H1 (cell line): ENCODE results near the gene CDH22. TPM values are rescaled to one million over a fixed set of nuclear protein-coding genes. Genes with fewer than 3 reads are reported as not detected.

Source experiments
- CTCF ChIA-PET: fragments of 300-600 bp; sonication (Branson Sonifier 250); formaldehyde crosslinking; loops from one replicate; lab custom pipeline; 2021; ENCODE audit not compliant: partially characterized antibody; lab: Charles Lee
- POLR2A ChIA-PET: fragments of 300-600 bp; sonication (Branson Sonifier 250); formaldehyde crosslinking; loops from one replicate; lab custom pipeline; 2021; ENCODE audit warnings: inconsistent platforms; ENCODE audit not compliant: partially characterized antibody; lab: Charles Lee
- DNase-seq, 2 experiments: peaks; one replicate each; pipeline versions ENCODE4 v3.0.0 to v3.0.0-alpha.2; 2010 to 2022; ENCODE audit warnings: low spot score in 2 of 2, low read depth in 1 of 2, mixed read lengths in 1 of 2
- FAIRE-seq: peaks from 2 replicates; lab custom pipeline; 2011; peaks lifted over from hg19 to GRCh38; lab: Jason Lieb, UNC
- H2AFZ ChIP-seq: 2 replicates; pipeline ENCODE4 v1.8.1; 2012; ENCODE audit warnings: low read length, inconsistent platforms
- H2AK5ac ChIP-seq: 2 replicates; pipeline ENCODE4 v1.6.1; 2013; ENCODE audit warnings: low read depth, low read length
- H2BK120ac ChIP-seq: replicated peaks from 2 replicates; pipeline ENCODE3; 2013; ENCODE audit warnings: low read depth, low read length, inconsistent platforms
- H2BK12ac ChIP-seq: 2 replicates; pipeline ENCODE4 v1.6.1; 2013; ENCODE audit warnings: low read depth, low read length
- H2BK15ac ChIP-seq: 2 replicates; pipeline ENCODE4 v1.6.1; 2013; ENCODE audit warnings: low read length
- H2BK20ac ChIP-seq: 2 replicates; pipeline ENCODE4 v1.6.1; 2013; ENCODE audit warnings: low read length
- H2BK5ac ChIP-seq: 2 replicates; pipeline ENCODE4 v1.6.1; 2013; ENCODE audit warnings: low read depth, low read length
- H3K14ac ChIP-seq: 2 replicates; pipeline ENCODE4 v1.6.1; 2013; ENCODE audit warnings: inconsistent platforms; ENCODE audit not compliant: insufficient read length
- H3K18ac ChIP-seq: 2 replicates; pipeline ENCODE4 v1.6.1; 2013; ENCODE audit warnings: low read length; ENCODE audit errors: extremely low read depth
- H3K23ac ChIP-seq: 2 replicates; pipeline ENCODE4 v1.6.1; 2013; ENCODE audit warnings: inconsistent platforms; ENCODE audit not compliant: insufficient read length
- H3K23me2 ChIP-seq: 2 replicates; pipeline ENCODE4 v1.6.1; 2013; ENCODE audit warnings: low read depth, low read length
- H3K27ac ChIP-seq: 2 replicates; pipeline ENCODE4 v1.6.1; 2011; ENCODE audit warnings: low read depth, low read length, inconsistent platforms
- H3K27me3 ChIP-seq, 4 experiments: replicated peaks in 1 of 4; 1 replicate in 1 of 4; 2 replicates in 3 of 4; pipeline versions ENCODE4 v1.6.1 to v1.8.1; 2011 to 2013; ENCODE audit warnings: low read length in 3 of 4, mild to moderate bottlenecking in 3 of 4, inconsistent platforms in 2 of 4, mixed read lengths in 2 of 4, moderate library complexity in 1 of 4; ENCODE audit not compliant: control insufficient read depth in 3 of 4, insufficient read depth in 3 of 4; ENCODE audit errors: extremely low read depth in 1 of 4
- H3K36me3 ChIP-seq, 4 experiments: 2 replicates each; pipeline versions ENCODE4 v1.6.1 to v1.8.1; 2011 to 2013; ENCODE audit warnings: mild to moderate bottlenecking in 4 of 4, low read length in 3 of 4, moderate library complexity in 2 of 4, control low read depth in 1 of 4, inconsistent platforms in 1 of 4; ENCODE audit not compliant: insufficient read depth in 4 of 4, control insufficient read depth in 2 of 4
- H3K4ac ChIP-seq: replicated peaks from 2 replicates; pipeline ENCODE3; 2013; ENCODE audit warnings: low read length, low read depth, mixed read lengths, inconsistent platforms; ENCODE audit not compliant: insufficient read length
- H3K4me1 ChIP-seq, 4 experiments: replicated peaks in 1 of 4; 1 replicate in 1 of 4; 2 replicates in 3 of 4; pipeline versions ENCODE4 v1.6.1 to v1.8.1; 2011 to 2013; ENCODE audit warnings: low read length in 3 of 4, inconsistent platforms in 2 of 4, mixed read lengths in 1 of 4; ENCODE audit not compliant: insufficient read depth in 4 of 4, control insufficient read depth in 3 of 4
- H3K4me2 ChIP-seq, 2 experiments: 2 replicates each; pipeline versions ENCODE4 v1.6.1 to v1.8.1; 2011 to 2013; ENCODE audit warnings: low read depth in 2 of 2, low read length in 2 of 2, control low read depth in 1 of 2, inconsistent platforms in 1 of 2, mild to moderate bottlenecking in 1 of 2; ENCODE audit not compliant: insufficient read depth in 1 of 2
- H3K4me3 ChIP-seq, 4 experiments: fragments of 200-600, 300-600 bp in 1 of 4; sonication (generic), shearing (Covaris generic), sonication (Bioruptor Twin) in 1 of 4; 2 replicates each; pipeline versions ENCODE4 v1.5.1 to v1.8.1; 2011 to 2016; ENCODE audit warnings: low read length in 4 of 4, low read depth in 3 of 4, control low read depth in 2 of 4, inconsistent platforms in 2 of 4, mild to moderate bottlenecking in 2 of 4, mixed read lengths in 1 of 4, moderate library complexity in 1 of 4; ENCODE audit not compliant: insufficient read depth in 2 of 4; ENCODE audit errors: extremely low read depth in 1 of 4
- H3K56ac ChIP-seq: replicated peaks from 2 replicates; pipeline ENCODE3; 2013; ENCODE audit warnings: low read depth, mild to moderate bottlenecking, mixed read lengths, low read length, inconsistent platforms; ENCODE audit not compliant: insufficient read length
- H3K79me1 ChIP-seq: 2 replicates; pipeline ENCODE4 v1.6.1; 2013; ENCODE audit warnings: low read depth, low read length, control low read depth
- H3K79me2 ChIP-seq, 2 experiments: 2 replicates each; pipeline versions ENCODE4 v1.6.1 to v1.8.1; 2012 to 2013; ENCODE audit warnings: low read length in 2 of 2, mild to moderate bottlenecking in 2 of 2, inconsistent platforms in 1 of 2; ENCODE audit not compliant: insufficient read depth in 2 of 2, control insufficient read depth in 1 of 2
- H3K9ac ChIP-seq, 4 experiments: replicated peaks in 1 of 4; 1 replicate in 1 of 4; 2 replicates in 3 of 4; pipeline versions ENCODE4 v1.6.1 to v1.8.1; 2011 to 2013; ENCODE audit warnings: low read depth in 3 of 4, low read length in 3 of 4, control low read depth in 2 of 4, mild to moderate bottlenecking in 2 of 4, moderate library complexity in 2 of 4, inconsistent platforms in 1 of 4; ENCODE audit errors: extremely low read depth in 1 of 4
- H3K9me3 ChIP-seq, 2 experiments: 2 replicates each; pipeline versions ENCODE4 v1.6.1 to v1.8.1; 2012 to 2013; ENCODE audit warnings: mild to moderate bottlenecking in 2 of 2, moderate library complexity in 2 of 2, control low read depth in 1 of 2, inconsistent platforms in 1 of 2, low read depth in 1 of 2, low read length in 1 of 2, mixed read lengths in 1 of 2; ENCODE audit not compliant: insufficient read depth in 2 of 2
- H4K20me1 ChIP-seq, 2 experiments: replicated peaks in 1 of 2; 2 replicates each; pipeline versions ENCODE3 to v1.8.1; 2011 to 2013; ENCODE audit warnings: inconsistent platforms in 2 of 2, low read length in 2 of 2, mild to moderate bottlenecking in 1 of 2; ENCODE audit not compliant: insufficient read depth in 2 of 2, control insufficient read depth in 1 of 2
- H4K5ac ChIP-seq: 2 replicates; pipeline ENCODE4 v1.6.1; 2013; ENCODE audit warnings: low read length, low read depth, mixed read lengths, inconsistent platforms; ENCODE audit not compliant: insufficient read length
- H4K8ac ChIP-seq: 2 replicates; pipeline ENCODE4 v1.8.0; 2013; ENCODE audit warnings: mild to moderate bottlenecking, moderate library complexity, low read length, inconsistent platforms; ENCODE audit not compliant: insufficient read depth; ENCODE audit errors: extremely low read depth
- H4K91ac ChIP-seq: replicated peaks from 2 replicates; pipeline ENCODE3; 2013; ENCODE audit warnings: low read length, mixed read lengths, inconsistent platforms; ENCODE audit not compliant: insufficient read length
- EGR1 ChIP-seq: IDR thresholded peaks from 2 replicates; pipeline ENCODE4 v1.6.1; 2011; ENCODE audit warnings: low read depth, low read length, borderline replicate concordance
- GTF2F1 ChIP-seq: IDR thresholded peaks from 2 replicates; pipeline ENCODE4 v1.6.1; 2012; ENCODE audit warnings: low read depth, low read length, improper control_type of control experiment, borderline replicate concordance
- RBBP5 ChIP-seq: IDR thresholded peaks from 2 replicates; pipeline ENCODE4 v1.7.1; 2012; ENCODE audit warnings: low read depth, mild to moderate bottlenecking, inconsistent platforms, low read length, moderate library complexity, borderline replicate concordance
- RXRA ChIP-seq: IDR thresholded peaks from 2 replicates; pipeline ENCODE4 v1.6.1; 2011; ENCODE audit warnings: low read depth, mild to moderate bottlenecking, low read length, moderate library complexity; ENCODE audit not compliant: insufficient read depth
- SP1 ChIP-seq: IDR thresholded peaks from 2 replicates; pipeline ENCODE4 v1.6.1; 2011; ENCODE audit warnings: low read depth, low read length
- TAF1 ChIP-seq: IDR thresholded peaks from 2 replicates; pipeline ENCODE4 v1.6.1; 2011; ENCODE audit warnings: mild to moderate bottlenecking, low read depth, low read length
- WGBS, 2 experiments: shearing (Covaris generic) in 1 of 2; methylation state at CpG; one replicate each; pipeline versions ENCODE4 v1.1.6 to v1.1.7; 2013 to 2015; ENCODE audit warnings: low lambda C conversion rate in 2 of 2, mixed read lengths in 2 of 2, inconsistent platforms in 1 of 2, low coverage in 1 of 2, missing lambda C conversion rate in 1 of 2; ENCODE audit not compliant: insufficient replicate concordance in 2 of 2, insufficient coverage in 1 of 2, insufficient read length in 1 of 2; ENCODE audit errors: extremely low coverage in 1 of 2, missing lambda C conversion rate in 1 of 2; 5-methylcytosine and 5-hydroxymethylcytosine counted together
- polyA plus RNA-seq, 7 experiments: library from polyadenylated mRNA; depleted of rRNA in 3 of 7; stranded (reverse) in 5 of 7; unstranded in 2 of 7; fragments of >200 nt in 5 of 7; fragments of 200-250 nt in 2 of 7; gene quantifications; 1 replicate in 5 of 7; 2 replicates in 1 of 7; 4 replicates in 1 of 7; pipeline versions ENCODE4 v1.2.1 to v1.2.3, GENCODE V29; 2011 to 2013; ENCODE audit warnings: missing spikeins in 2 of 7, mixed read lengths in 2 of 7
- total RNA-seq: library from RNA; stranded (reverse); fragmentation: NEBNext Ultra II Directional; extraction: Animal tissue kit (Norgen Biotek cat#: 25700); gene quantifications from 2 replicates; pipeline ENCODE4 v1.2.1, GENCODE V29; 2021

Gene CDH22
- total and polyA plus RNA-seq, 2 of the 8 experiments (the other 6 are each of a cell fraction or from before 2014, with no cell fraction given) = 0.35 to 0.39 TPM

GRCh38 chr20:46356195-46357029 is 48.1 kb upstream of the CDH22 start:
- Histone ChIP-seq H4K5ac (no peak overlapping the region), H3K27ac (no peak overlapping the region), H3K18ac (no peak overlapping the region), H4K91ac (no peak overlapping the region), H3K14ac (no peak overlapping the region), H3K36me3 (peaks cover 0 to 15% (median 3%) of the 10 kb centered on the region in 4 experiments; a peak in 7 of 8 replicates), H3K79me1 (no peaks in the 10 kb centered on the region; the same call in 1 of the 2 replicates), H2AK5ac (no peak overlapping the region), H3K4me2 (no peak overlapping the region), H4K8ac (peak overlapping the region; percentile 59; the same call in 1 of the 2 replicates), H3K9me3 (no peaks in the 10 kb centered on the region), H2BK12ac (no peak overlapping the region), H2AFZ (no peak overlapping the region), H3K23ac (no peak overlapping the region), H2BK20ac (no peak overlapping the region), H3K4me3 (no peak overlapping the region), H3K23me2 (no peaks in the 10 kb centered on the region), H3K4me1 (peaks cover 0 to 3% (median 1%) of the 10 kb centered on the region in 4 experiments; a peak in 4 of 7 replicates), H2BK15ac (no peak overlapping the region), H3K27me3 (no peaks in the 10 kb centered on the region), H2BK5ac (no peak overlapping the region), H3K9ac (no peak overlapping the region), H3K79me2 (no peaks in the 10 kb centered on the region; a peak in 1 of 4 replicates), H4K20me1 (peaks cover 7 to 16% of the 10 kb centered on the region in 2 experiments), H2BK120ac (no peak overlapping the region), H3K4ac (no peak overlapping the region), H3K56ac (no peak overlapping the region)
- WGBS, 2 experiments = 90% methylated on average over 20 of the region's 23 CpGs; no CpG with 5 or more reads in 1 of the 2 experiments
- FAIRE-seq (no peak), DNase-seq (no peak)
- POLR2A ChIA-PET = interaction anchor here (0.7 to 0.9 kb wide), 2 partner anchors 7 to 10 kb away, joined by 3 to 6 read pairs; no protein-coding TSS in a partner anchor
- CTCF ChIA-PET = interaction anchor here (1.3 to 1.8 kb wide), 2 partner anchors 8 to 82 kb away, joined by 5 to 6 read pairs; no protein-coding TSS in a partner anchor
- TF ChIP-seq RXRA (no peak), TAF1 (no peak), EGR1 (no peak), GTF2F1 (no peak), SP1 (no peak), RBBP5 (no peak)
